ENCODE measurements around the gene IMMP2L. TPM values are rescaled to one million over a fixed set of nuclear protein-coding genes. Genes with fewer than 3 reads are reported as not detected.

IMMP2L gene
- total RNA-seq, 2 experiments from 2014 or later = 14.7 to 15.1 TPM

DNA sequence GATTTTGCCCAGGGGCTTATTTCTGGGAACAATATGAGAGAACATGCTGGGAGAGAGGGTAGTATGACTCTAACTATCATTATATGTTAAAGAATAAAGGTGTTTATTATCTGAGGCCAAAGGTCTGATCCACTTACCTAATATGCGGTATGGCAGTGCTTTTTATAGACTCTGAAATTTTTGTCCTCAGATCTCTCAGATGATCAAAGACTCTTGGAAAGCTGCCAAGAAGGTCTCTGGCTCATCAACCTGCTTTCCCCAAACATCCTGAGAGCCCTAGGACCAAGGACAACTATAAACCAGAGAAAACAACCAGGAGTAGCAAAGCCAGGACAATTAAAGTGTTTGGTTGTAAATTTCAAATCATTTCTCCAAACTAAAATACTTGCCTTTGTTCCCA lies 727.1 kb downstream of the IMMP2L start:
- CTCF ChIA-PET = no interaction called here
- POLR2A ChIA-PET = interaction anchor here (0.7 kb wide), 1 partner anchor 399 kb away, joined by 3 read pairs; no protein-coding TSS in a partner anchor

- ChIA-PET CTCF (no interaction called here), POLR2A (no interaction called here)
Measured at GRCh38 chr7:110831419-110831818, 730.9 kb downstream of the IMMP2L start.

- CTCF ChIA-PET = no interaction called here
- POLR2A ChIA-PET = no interaction called here
Measured at GRCh38 chr7:110830778-110831177, 731.5 kb downstream of the IMMP2L start.

DNA sequence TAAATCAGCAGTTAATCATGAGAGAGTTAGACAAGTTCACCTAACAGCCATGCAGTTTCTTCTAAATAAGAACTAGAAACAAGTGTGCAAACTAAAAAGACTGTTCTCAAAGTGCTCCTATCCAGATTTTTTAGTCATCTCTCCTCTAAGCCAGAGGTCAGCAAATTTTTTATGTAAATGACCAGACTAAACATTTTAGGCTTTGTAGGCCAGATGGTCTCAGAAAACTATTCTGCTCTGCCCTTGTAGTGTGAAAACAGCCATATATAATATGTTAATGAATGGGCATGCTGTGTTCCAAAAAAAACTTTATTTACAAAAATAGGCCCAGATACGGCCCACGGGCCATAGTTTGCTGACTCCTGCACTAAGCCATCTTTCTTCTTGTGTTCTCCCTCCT lies 734.4 kb downstream of the IMMP2L start:
- CTCF ChIA-PET = no interaction called here

DNA sequence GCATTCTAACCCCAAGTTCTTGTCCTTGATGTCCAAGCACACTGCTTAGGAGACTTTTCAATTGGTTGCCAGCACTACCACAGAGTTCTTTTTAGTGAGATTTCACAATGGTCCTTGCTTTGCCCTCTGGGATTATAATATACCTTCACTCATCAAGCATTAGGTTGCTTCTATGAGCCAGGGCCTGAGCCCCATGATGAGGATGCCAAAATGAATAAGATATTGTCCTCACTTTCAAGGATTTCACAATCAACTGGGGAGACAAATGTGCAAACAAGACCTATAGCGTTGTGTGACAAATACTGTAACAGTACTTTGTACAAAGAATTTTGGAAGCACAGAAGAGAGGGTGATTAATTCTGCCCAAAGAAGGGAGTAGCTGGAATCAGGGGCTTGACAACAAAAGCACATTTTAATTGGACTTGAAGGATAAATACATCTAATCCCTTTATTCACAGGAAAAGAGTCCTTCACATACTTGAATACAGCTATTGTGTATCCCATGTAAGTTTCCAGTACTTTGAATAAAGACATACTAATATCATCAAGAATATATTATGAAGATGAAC lies 734.9 kb downstream of the IMMP2L start:
- POLR2A ChIA-PET = no interaction called here
- CTCF ChIA-PET = no interaction called here

More for the DNA sequence above, 734.4 kb downstream of the IMMP2L start:
- POLR2A ChIA-PET = no interaction called here

GRCh38 chr7:110813986-110814385 lies 748.3 kb downstream of the IMMP2L start:
- ChIA-PET POLR2A (no interaction called here), CTCF (no interaction called here)

DNA sequence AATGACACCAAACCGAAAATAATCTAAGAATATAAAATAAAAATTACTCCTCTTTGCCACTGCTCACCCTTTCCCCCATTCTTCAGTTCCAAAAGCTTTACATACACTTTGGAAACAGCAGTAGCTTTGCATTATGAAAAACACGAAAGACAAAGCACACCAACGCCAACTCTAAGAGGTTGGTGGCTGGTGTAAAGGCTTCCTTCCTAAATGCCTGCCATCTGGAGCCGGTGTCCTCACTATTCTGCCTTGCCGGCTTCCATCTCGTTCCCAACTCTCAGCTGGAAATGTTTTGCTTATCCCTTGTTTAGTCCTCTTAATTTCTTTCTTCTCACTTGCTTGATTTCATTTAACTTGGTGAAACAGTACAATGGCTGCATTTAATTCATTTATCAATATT lies 752.5 kb downstream of the IMMP2L start:
- POLR2A ChIA-PET = no interaction called here
- CTCF ChIA-PET = no interaction called here

DNA sequence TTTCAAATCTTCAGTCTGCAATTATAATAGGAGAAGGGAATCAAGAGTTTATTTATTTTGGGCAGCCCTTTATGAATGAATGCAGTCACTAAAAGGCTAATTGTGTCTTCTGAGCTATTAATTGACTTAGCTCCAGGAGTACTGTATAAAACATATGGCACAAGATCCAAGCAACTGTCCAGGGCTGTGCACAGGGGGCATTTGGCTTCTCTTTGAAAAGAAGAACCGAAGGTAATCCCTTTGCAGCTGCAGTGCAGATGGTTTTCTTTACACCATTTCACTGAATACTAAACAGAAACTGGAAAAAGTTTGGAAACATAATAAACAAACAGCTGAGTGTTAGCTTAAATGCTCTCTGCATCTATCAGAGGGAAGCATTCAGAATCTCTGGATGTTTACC lies 753.9 kb downstream of the IMMP2L start:
- CTCF ChIA-PET = no interaction called here
- POLR2A ChIA-PET = no interaction called here

DNA sequence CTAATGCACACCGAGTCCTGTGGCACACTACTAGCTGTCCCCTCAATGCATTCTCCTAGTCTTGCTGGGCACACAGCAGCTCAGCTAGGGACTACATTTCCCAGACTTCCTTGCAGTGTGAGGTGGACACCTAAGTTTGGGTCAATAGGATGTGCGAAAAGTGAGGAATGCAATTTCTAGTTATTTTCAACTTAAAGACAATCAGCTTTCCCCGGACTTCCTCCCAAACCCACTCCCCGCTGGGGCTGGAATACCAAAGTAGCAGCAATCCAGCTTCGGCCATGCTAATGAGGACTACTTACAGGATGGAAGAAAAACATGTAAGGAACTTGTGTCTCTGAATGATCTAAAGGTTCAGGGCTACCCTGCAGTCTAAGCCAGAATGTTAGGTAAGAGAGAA lies 757.8 kb downstream of the IMMP2L start:
- CTCF ChIA-PET = no interaction called here
- POLR2A ChIA-PET = no interaction called here

DNA sequence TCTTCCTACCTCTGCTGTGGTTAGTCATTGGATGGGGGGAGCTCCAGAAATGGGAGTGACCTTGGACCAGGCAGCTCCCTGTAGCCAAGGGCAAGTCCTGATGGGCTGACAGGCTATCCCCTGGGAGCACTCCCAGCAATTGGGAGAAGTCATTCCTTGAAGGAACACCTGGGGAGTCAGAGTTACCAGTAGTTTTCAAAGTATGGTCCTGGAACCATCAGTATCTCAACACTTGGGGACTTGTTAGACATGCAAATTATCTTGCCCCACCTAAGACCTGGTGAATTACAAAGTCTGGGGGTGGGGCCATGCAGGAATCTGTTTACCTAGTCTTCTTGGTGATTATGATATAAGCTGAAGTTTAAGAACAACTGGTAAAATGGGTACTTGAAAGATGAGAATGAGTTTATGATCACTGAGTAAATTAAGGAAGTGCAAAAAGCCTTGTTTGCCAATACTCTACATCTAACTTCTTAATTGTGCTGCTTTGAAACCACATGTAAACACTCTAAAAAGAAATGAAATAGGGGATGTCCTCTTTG lies 758.6 kb downstream of the IMMP2L start:
- CTCF ChIA-PET = no interaction called here
- POLR2A ChIA-PET = no interaction called here

- POLR2A ChIA-PET = no interaction called here
- CTCF ChIA-PET = no interaction called here
Measured at GRCh38 chr7:110801502-110801901, 760.8 kb downstream of the IMMP2L start.

GRCh38 chr7:110800984-110801383 lies 761.3 kb downstream of the IMMP2L start:
- POLR2A ChIA-PET = no interaction called here
- CTCF ChIA-PET = no interaction called here

DNA sequence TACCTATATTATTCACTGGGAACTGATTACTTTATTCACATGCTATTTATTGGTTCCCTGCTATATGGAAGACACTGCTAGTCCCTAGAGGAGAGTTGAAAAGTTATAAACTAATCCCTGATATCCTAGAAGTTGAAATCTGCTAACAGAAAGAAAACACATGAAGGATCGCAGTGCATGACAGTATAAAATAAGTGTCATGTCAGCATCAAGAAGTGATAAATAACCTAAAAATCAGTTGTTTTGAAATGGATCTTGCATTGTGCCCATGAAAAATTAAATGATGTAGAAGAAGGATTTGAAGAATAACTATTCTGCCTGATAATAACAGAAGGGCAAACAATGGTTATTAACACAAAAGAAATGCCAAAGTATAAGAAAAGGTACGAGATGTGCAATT lies 764.6 kb downstream of the IMMP2L start:
- CTCF ChIA-PET = no interaction called here
- POLR2A ChIA-PET = no interaction called here

GRCh38 chr7:110790992-110791391 lies 771.3 kb downstream of the IMMP2L start:
- CTCF ChIA-PET = interaction anchor here (1.1 kb wide), 1 partner anchor 9 kb away, joined by 3 read pairs; no protein-coding TSS in a partner anchor

GRCh38 chr7:110786328-110786965 lies 775.8 kb downstream of the IMMP2L start:
- ChIA-PET POLR2A (no interaction called here), CTCF (no interaction called here)

More at GRCh38 chr7:110790992-110791391, 771.3 kb downstream of the IMMP2L start:
- POLR2A ChIA-PET = no interaction called here

GRCh38 chr7:110784749-110785148 lies 777.5 kb downstream of the IMMP2L start:
- ChIA-PET CTCF (no interaction called here), POLR2A (no interaction called here)

DNA sequence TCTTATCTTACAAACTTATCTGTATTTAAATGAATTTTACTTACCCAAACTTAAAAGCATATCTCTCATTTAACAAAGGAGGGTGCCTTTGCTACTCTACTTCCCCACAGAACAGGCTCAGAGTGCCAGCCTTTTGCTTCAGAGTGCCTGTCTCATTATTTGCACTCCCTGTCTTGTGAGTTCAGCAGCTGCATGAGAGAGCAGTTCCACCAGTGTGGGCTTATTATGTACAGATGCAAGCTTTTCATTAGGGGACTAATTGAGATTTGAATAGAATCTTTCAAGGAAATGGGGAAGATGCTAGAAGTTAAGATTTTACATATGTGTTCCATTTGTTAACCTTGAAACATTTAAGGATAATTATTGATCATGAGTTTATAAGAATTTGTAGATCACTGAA lies 781.6 kb downstream of the IMMP2L start:
- ChIA-PET POLR2A (no interaction called here), CTCF (no interaction called here)

DNA sequence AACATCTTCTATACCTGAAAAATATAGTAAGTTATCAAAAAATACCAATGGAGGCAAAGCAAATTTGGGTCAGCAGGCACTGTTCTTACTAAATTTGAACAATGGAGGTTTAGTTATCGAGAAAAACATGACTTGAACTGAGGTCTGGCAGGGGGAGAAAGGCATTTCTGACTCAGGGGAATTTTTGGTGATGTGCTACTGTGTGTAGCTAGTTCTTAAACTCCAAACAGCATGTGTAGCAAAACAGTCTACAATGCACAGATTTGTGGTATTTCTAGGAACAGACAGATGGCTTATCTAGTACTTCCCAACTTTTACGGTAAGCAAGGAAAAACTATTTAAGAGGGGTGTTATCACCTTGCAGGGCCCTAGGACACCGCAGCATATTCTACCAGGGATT lies 783.0 kb downstream of the IMMP2L start:
- ChIA-PET POLR2A (no interaction called here), CTCF (no interaction called here)

GRCh38 chr7:110775046-110775445 lies 787.2 kb downstream of the IMMP2L start:
- CTCF ChIA-PET = no interaction called here

DNA sequence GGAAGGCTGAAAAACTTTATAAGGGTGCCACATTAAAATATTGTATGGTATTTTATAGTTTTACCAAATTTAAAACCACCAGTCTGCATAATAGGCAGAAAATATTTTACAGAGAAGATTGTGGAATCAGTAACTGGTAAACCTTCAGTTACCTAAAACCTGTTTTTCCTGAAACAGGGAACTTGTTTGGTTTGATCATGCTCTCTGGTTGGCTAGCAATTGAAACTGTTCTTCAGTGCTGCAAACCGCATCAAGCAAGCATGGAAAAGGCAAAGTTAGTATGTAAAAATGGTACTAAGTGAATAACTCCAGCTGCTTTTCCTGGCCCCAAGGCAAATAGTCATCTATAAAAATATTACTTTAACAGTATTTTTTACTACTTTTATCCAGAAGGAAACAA lies 788.2 kb downstream of the IMMP2L start:
- POLR2A ChIA-PET = no interaction called here
- CTCF ChIA-PET = no interaction called here

More at GRCh38 chr7:110775046-110775445, 787.2 kb downstream of the IMMP2L start:
- POLR2A ChIA-PET = no interaction called here

DNA sequence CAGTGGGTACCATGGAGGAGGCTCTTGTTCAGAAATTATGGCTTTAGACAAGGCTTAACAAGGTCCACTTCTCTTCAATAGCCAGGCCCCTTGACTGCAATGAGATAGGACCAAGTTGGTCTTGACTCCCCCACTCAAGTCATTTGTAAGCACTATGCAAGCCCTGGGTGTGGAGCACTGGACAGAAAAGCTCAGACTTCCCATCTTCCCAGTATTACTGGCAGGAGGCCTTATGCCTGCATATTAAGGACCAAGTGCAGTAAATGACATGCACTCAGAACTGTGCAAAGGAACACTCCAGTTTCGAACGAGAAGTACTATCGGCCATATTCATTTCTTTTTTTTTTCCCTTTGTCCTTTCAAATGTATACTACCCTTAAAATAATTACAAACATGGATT lies 789.7 kb downstream of the IMMP2L start:
- ChIA-PET POLR2A (no interaction called here), CTCF (no interaction called here)

DNA sequence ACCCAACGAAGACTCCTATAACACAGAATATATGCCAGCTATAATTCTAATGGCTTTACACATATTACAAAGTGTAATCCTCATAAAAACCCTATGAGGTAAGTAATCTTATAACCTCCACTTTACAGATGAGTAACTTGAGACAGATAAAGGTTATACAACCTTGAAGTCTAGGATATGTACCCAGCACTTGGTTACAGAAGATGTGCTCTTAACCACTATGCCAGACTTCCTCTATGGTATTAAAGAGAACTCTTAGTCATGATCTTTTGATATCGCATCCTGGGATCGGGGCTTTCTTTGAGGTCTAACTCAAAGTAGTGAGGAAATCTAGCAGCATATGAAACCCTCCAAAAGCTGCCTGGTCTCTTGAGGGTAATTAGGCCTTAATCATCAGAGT lies 790.6 kb downstream of the IMMP2L start:
- ChIA-PET POLR2A (no interaction called here), CTCF (no interaction called here)

All from activated CD8-positive, alpha-beta memory T cell treated with anti-CD3 and anti-CD28 coated beads for 36 hours (primary cell).